WTC11 (cell line): ENCODE data around the gene SCNN1B. TPM values are rescaled to one million over a fixed set of nuclear protein-coding genes. Genes with fewer than 3 reads are reported as not detected.
"Not testable (repeated sequence)": the region's sequence is repeated elsewhere in the genome, so short reads cannot be mapped to it uniquely, and the experiment has no call there.

ENCODE experiments used
- ATAC-seq: fragments of 200-7000 bp; cut with Tn5 transposase; 2 replicates; pipeline ENCODE4 v1.10.0; 2021; ENCODE audit warnings: mild to moderate bottlenecking, moderate library complexity
- CTCF ChIA-PET: fragments of 300-600 bp; sonication (Branson Sonifier 250); formaldehyde crosslinking; loops from one replicate; lab custom pipeline; 2021; ENCODE audit warnings: antibody characterized with exemption; lab: Charles Lee
- POLR2A ChIA-PET: fragments of 350-600 bp; sonication (Branson Sonifier 250); formaldehyde crosslinking; loops from one replicate; lab custom pipeline; 2021; ENCODE audit warnings: antibody characterized with exemption; lab: Charles Lee
- DNase-seq: peaks from one replicate; pipeline ENCODE4 v3.0.0; 2021; ENCODE audit warnings: low spot score
- H3K27ac Mint-ChIP-seq: 2 replicates; pipeline ENCODE4 v1.8.0; 2021; ENCODE audit warnings: mixed read lengths
- H3K27me3 Mint-ChIP-seq: 2 replicates; pipeline ENCODE4 v1.8.0; 2021; ENCODE audit warnings: low read depth, mild to moderate bottlenecking, moderate library complexity, mixed read lengths
- H3K36me3 Mint-ChIP-seq: 2 replicates; pipeline ENCODE4 v1.8.0; 2021; ENCODE audit warnings: mixed read lengths
- H3K4me1 Mint-ChIP-seq: 2 replicates; pipeline ENCODE4 v1.8.0; 2022; ENCODE audit warnings: mixed read lengths
- H3K4me3 Mint-ChIP-seq: 2 replicates; pipeline ENCODE4 v1.8.0; 2021; ENCODE audit warnings: mild to moderate bottlenecking, moderate library complexity, mixed read lengths
- H3K9me3 Mint-ChIP-seq: 2 replicates; pipeline ENCODE4 v1.8.0; 2021; ENCODE audit warnings: mixed read lengths
- ATF1 ChIP-seq: sonication (generic); formaldehyde crosslinking; IDR thresholded peaks from 2 replicates; pipeline ENCODE4 v1.8.1; 2023; ENCODE audit warnings: mild to moderate bottlenecking, moderate library complexity, missing genetic modification reagents
- CDX4 ChIP-seq: fragments of 250-450 bp; sonication (Bioruptor Pico); IDR thresholded peaks from 2 replicates; pipeline ENCODE4 v1.9.0; 2021; ENCODE audit warnings: moderate library complexity, mild to moderate bottlenecking, inconsistent platforms, borderline replicate concordance
- FOXJ3 ChIP-seq: sonication (generic); formaldehyde crosslinking; IDR thresholded peaks from 2 replicates; pipeline ENCODE4 v1.9.0; 2021; ENCODE audit warnings: missing genetic modification reagents, mild to moderate bottlenecking, borderline replicate concordance
- GRHL2 ChIP-seq: fragments of 250-450 bp; sonication (Bioruptor Pico); IDR thresholded peaks from 2 replicates; pipeline ENCODE4 v1.8.0; 2022; ENCODE audit warnings: mild to moderate bottlenecking, moderate library complexity; ENCODE audit not compliant: insufficient replicate concordance, severe bottlenecking
- GTF2I ChIP-seq: fragments of 250-450 bp; sonication (Bioruptor Pico); conservative IDR thresholded peaks from 2 replicates; pipeline ENCODE4 v1.4.0; 2021; ENCODE audit warnings: mild to moderate bottlenecking
- OVOL2 ChIP-seq: fragments of 250-450 bp; sonication (Bioruptor Pico); IDR thresholded peaks from 2 replicates; pipeline ENCODE4 v1.9.0; 2021; ENCODE audit warnings: mild to moderate bottlenecking, borderline replicate concordance
- PREB ChIP-seq: sonication (generic); formaldehyde crosslinking; IDR thresholded peaks from 2 replicates; pipeline ENCODE4 v1.8.1; 2022; ENCODE audit warnings: mild to moderate bottlenecking, missing genetic modification reagents, moderate library complexity, borderline replicate concordance
- USF2 ChIP-seq: sonication (generic); formaldehyde crosslinking; IDR thresholded peaks from 2 replicates; pipeline ENCODE4 v1.8.1; 2023; ENCODE audit warnings: mild to moderate bottlenecking, missing genetic modification reagents, moderate library complexity
- ZNF138 ChIP-seq: sonication (generic); formaldehyde crosslinking; conservative IDR thresholded peaks from 2 replicates; pipeline ENCODE4 v1.8.1; 2022; ENCODE audit warnings: mild to moderate bottlenecking, moderate library complexity, missing genetic modification reagents
- ZNF232 ChIP-seq: sonication (generic); formaldehyde crosslinking; IDR thresholded peaks from 2 replicates; pipeline ENCODE4 v1.8.0; 2022; ENCODE audit warnings: mild to moderate bottlenecking, missing genetic modification reagents
- ZNF317 ChIP-seq: sonication (generic); formaldehyde crosslinking; IDR thresholded peaks from 2 replicates; pipeline ENCODE4 v1.8.1; 2023; ENCODE audit warnings: low read depth, mild to moderate bottlenecking, moderate library complexity, missing genetic modification reagents, borderline replicate concordance
- ZNF396 ChIP-seq: fragments of 250-450 bp; sonication (Bioruptor Pico); IDR thresholded peaks from 2 replicates; pipeline ENCODE4 v1.8.0; 2021; ENCODE audit warnings: mild to moderate bottlenecking, moderate library complexity, borderline replicate concordance
- ZNF416 ChIP-seq: fragments of 250-450 bp; sonication (Bioruptor Pico); IDR thresholded peaks from 2 replicates; pipeline ENCODE4 v1.9.0; 2021; ENCODE audit warnings: mild to moderate bottlenecking, inconsistent platforms
- ZNF423 ChIP-seq: fragments of 250-450 bp; sonication (Bioruptor Pico); IDR thresholded peaks from 2 replicates; pipeline ENCODE4 v2.1.2; 2022; ENCODE audit warnings: mild to moderate bottlenecking, moderate library complexity
- ZNF671 ChIP-seq: fragments of 250-450 bp; sonication (Bioruptor Pico); IDR thresholded peaks from 2 replicates; pipeline ENCODE4 v1.8.0; 2021; ENCODE audit warnings: mild to moderate bottlenecking
- total RNA-seq: library from RNA; stranded (reverse); gene quantifications from 3 replicates; pipeline ENCODE4 v1.2.3, GENCODE V29; 2021

The SCNN1B gene
- total RNA-seq, 1 experiment from 2014 or later, result 4.8 TPM

- TF ChIP-seq GTF2I (CRISPR knock-in tag), result no peak
- TF ChIP-seq ZNF138 (CRISPR knock-in tag), result no peak
Observed at GRCh38 chr16:23378921-23379320, 76.8 kb downstream of the SCNN1B start (continued).

- ChIA-PET POLR2A (no interaction called here), CTCF (interaction anchor here (0.6 to 4.0 kb wide), 6 partner anchors 9 to 1047 kb away, joined by 3 to 18 read pairs (median 8); no protein-coding TSS in a partner anchor)
Observed at GRCh38 chr16:23379707-23380106, 77.6 kb downstream of the SCNN1B start.

GRCh38 chr16:23380501-23380951 is 78.4 kb downstream of the SCNN1B start:
- POLR2A ChIA-PET, result no interaction called here
- DNase-seq (no peak), ATAC-seq (no peak)
- Mint-ChIP-seq H3K36me3 (no peaks in the 10 kb centered on the region), H3K27ac (no peak overlapping the region), H3K4me3 (no peak overlapping the region), H3K4me1 (no peaks in the 10 kb centered on the region), H3K27me3 (no peaks in the 10 kb centered on the region)
- TF ChIP-seq ZNF671 (CRISPR knock-in tag) (no peak), ATF1 (CRISPR knock-in tag) (no peak), OVOL2 (CRISPR knock-in tag) (no peak)
- TF ChIP-seq, all 79 proteins: peak for 0
- H3K9me3 Mint-ChIP-seq, result no peaks in the 10 kb centered on the region
- CTCF ChIA-PET, result interaction anchor here (0.6 to 4.0 kb wide), 5 partner anchors 10 to 1047 kb away, joined by 3 to 18 read pairs (median 13); no protein-coding TSS in a partner anchor

More at GRCh38 chr16:23379707-23380106, 77.6 kb downstream of the SCNN1B start:
- ATAC-seq (no peak), DNase-seq (no peak)
- Mint-ChIP-seq H3K4me3 (no peak overlapping the region), H3K27ac (no peak overlapping the region), H3K27me3 (no peaks in the 10 kb centered on the region), H3K9me3 (no peaks in the 10 kb centered on the region), H3K36me3 (no peaks in the 10 kb centered on the region)
- TF ChIP-seq ZNF396 (CRISPR knock-in tag), result no peak
- no peak for TF ChIP-seq FOXJ3 (CRISPR knock-in tag)
- TF ChIP-seq, all 79 proteins: peak for 0
- no peaks in the 10 kb centered on the region for H3K4me1 Mint-ChIP-seq

GRCh38 chr16:23381702-23382101 is 79.6 kb downstream of the SCNN1B start:
- not testable (repeated sequence) for H3K9me3 Mint-ChIP-seq, H3K4me3 Mint-ChIP-seq
- CTCF ChIA-PET, result interaction anchor here (3.4 to 4.0 kb wide), 2 partner anchors 11 to 54 kb away, joined by 16 to 18 read pairs; no protein-coding TSS in a partner anchor

GRCh38 chr16:23382279-23382678 is 80.2 kb downstream of the SCNN1B start:
- DNase-seq, result no peak
- ATAC-seq, result no peak
- Mint-ChIP-seq H3K4me1 (no peaks in the 10 kb centered on the region), H3K4me3 (no peak overlapping the region), H3K27ac (no peak overlapping the region)
- CTCF ChIA-PET, result interaction anchor here (3.4 to 4.0 kb wide), 2 partner anchors 11 to 53 kb away, joined by 16 to 18 read pairs; no protein-coding TSS in a partner anchor
- TF ChIP-seq ZNF232 (CRISPR knock-in tag), result no peak
- TF ChIP-seq ZNF416, result no peak
- TF ChIP-seq GRHL2 (CRISPR knock-in tag), result no peak
- TF ChIP-seq USF2 (CRISPR knock-in tag), result no peak
- TF ChIP-seq ZNF317 (CRISPR knock-in tag), result no peak
- no peak for TF ChIP-seq ZNF423 (CRISPR knock-in tag)
- TF ChIP-seq PREB (CRISPR knock-in tag), result no peak
- TF ChIP-seq CDX4, result no peak
- TF ChIP-seq, all 79 proteins: peak for 0
- no peaks in the 10 kb centered on the region for H3K36me3 Mint-ChIP-seq
- no peaks in the 10 kb centered on the region for H3K27me3 Mint-ChIP-seq
- H3K9me3 Mint-ChIP-seq, result no peaks in the 10 kb centered on the region
- POLR2A ChIA-PET, result no interaction called here

More at GRCh38 chr16:23381702-23382101, 79.6 kb downstream of the SCNN1B start:
- H3K27ac Mint-ChIP-seq, H3K4me1 Mint-ChIP-seq, H3K36me3 Mint-ChIP-seq, H3K27me3 Mint-ChIP-seq, DNase-seq, ATAC-seq: not testable (repeated sequence)
- POLR2A ChIA-PET, result interaction anchor here (0.6 kb wide), 1 partner anchor 1460 kb away, joined by 3 read pairs; no protein-coding TSS in a partner anchor
